Measurements from ENCODE around the gene KCNE4. TPM values are rescaled to one million over a fixed set of nuclear protein-coding genes. Genes with fewer than 3 reads are reported as not detected.

KCNE4 gene
- total and polyA plus RNA-seq, 2 experiments from 2014 or later = not detected

GRCh38 chr2:223027442-223027841, 24.5 kb upstream of the KCNE4 start:
- Histone ChIP-seq H3K4me1 (ENCODE audit: insufficient read depth) (peaks cover 16% of the 10 kb centered on the region), H3K9me2 (ENCODE audit: insufficient read depth) (no peaks in the 10 kb centered on the region), H3F3A (replicated peaks; ENCODE audit: low read depth) (no peaks in the 10 kb centered on the region), H4K20me1 (replicated peaks; ENCODE audit: insufficient read depth) (no peaks in the 10 kb centered on the region), H3K27me3 (ENCODE audit: insufficient read depth) (no peaks in the 10 kb centered on the region), H3K4me2 (no peak overlapping the region), H3K79me2 (replicated peaks; ENCODE audit: insufficient read depth) (no peaks in the 10 kb centered on the region), H2AFZ (no peak overlapping the region; the same call in 1 of the 2 replicates), H3K27ac (ENCODE audit: low read depth) (no peak overlapping the region), H3K36me3 (ENCODE audit: insufficient read depth) (peaks cover under 1% of the 10 kb centered on the region; the same call in 1 of the 2 replicates), H3K4me3 (no peak overlapping the region)
- Mint-ChIP-seq H3K27ac (no peak overlapping the region), H3K36me3 (ENCODE audit: low read depth) (peaks cover 12% of the 10 kb centered on the region), H3K27me3 (ENCODE audit: insufficient read depth, low read depth, poor library complexity) (no peaks in the 10 kb centered on the region), H3K4me3 (no peak overlapping the region), H3K4me1 (peaks cover 12% of the 10 kb centered on the region), H3K9me3 (peaks cover 12% of the 10 kb centered on the region)
- DNase-seq (ENCODE audit: low spot score) = no peak
- no peak for TF ChIP-seq ZNF462 (CRISPR knock-in tag; IDR thresholded peaks at IDR 0.05)
- no peak for TF ChIP-seq REST (IDR thresholded peaks at IDR 0.05; ENCODE audit: unreplicated experiment)
- no peak for TF ChIP-seq ETS1 (IDR thresholded peaks at IDR 0.05)
- TF ChIP-seq CREB1 (CRISPR knock-in tag; IDR thresholded peaks at IDR 0.05; ENCODE audit: low read depth) = no peak
- no peak for TF ChIP-seq JUNB (IDR thresholded peaks at IDR 0.05; ENCODE audit: unreplicated experiment)
- no peak for TF ChIP-seq CTCF (conservative IDR thresholded peaks at IDR 0.05; ENCODE audit: low read depth in 2 of 2)
- TF ChIP-seq ZNF114 (CRISPR knock-in tag; IDR thresholded peaks at IDR 0.05) = no peak
- no peak for TF ChIP-seq NANOG (IDR thresholded peaks at IDR 0.05; ENCODE audit: borderline replicate concordance)
- TF ChIP-seq POLR2AphosphoS5 (IDR thresholded peaks at IDR 0.05; ENCODE audit: low read depth) = no peak
- TF ChIP-seq STAT1 (IDR thresholded peaks at IDR 0.05; ENCODE audit: unreplicated experiment) = no peak
- no peak for TF ChIP-seq EZH2 (IDR thresholded peaks at IDR 0.05; ENCODE audit: low read depth, unreplicated experiment)
- no peak for TF ChIP-seq EZH2phosphoT487 (IDR thresholded peaks at IDR 0.05; ENCODE audit: unreplicated experiment)
- TF ChIP-seq ZNF331 (CRISPR knock-in tag; IDR thresholded peaks at IDR 0.05; ENCODE audit: low read depth) = no peak
- no peak for ATAC-seq

Data from GM23338 (cell line).